Anterior cingulate cortex (tissue), 58 donors: ENCODE measurements around the gene PDAP1.
"Not testable (repeated sequence)": the region's sequence is repeated elsewhere in the genome, so short reads cannot be mapped to it uniquely, and the experiment has no call there.

Source experiments
- DNase-seq, 58 donors: peaks; one replicate each; lab custom pipeline; 2025; lab: John Stamatoyannopoulos, UW

The PDAP1 gene

DNA sequence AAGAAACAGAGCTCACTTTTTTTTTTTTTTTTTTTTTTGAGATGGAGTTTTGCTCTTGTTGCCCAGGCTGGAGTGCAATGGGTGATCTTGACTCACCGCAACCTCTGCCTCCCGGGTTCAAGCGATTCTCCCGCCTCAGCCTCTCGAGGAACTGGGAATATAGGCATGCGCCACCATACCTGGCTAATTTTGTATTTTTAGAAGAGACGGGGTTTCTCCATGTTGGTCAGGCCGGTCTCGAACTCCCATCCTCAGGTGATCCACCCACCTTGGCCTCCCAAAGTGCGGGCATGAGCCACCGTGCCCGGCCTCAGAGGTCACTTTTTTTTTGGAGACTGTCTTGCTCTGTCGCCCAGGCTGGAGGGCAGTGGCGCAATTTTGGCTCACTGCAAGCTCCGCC, 49.9 kb downstream of the PDAP1 start:
- DNase-seq: not testable (repeated sequence)

DNA sequence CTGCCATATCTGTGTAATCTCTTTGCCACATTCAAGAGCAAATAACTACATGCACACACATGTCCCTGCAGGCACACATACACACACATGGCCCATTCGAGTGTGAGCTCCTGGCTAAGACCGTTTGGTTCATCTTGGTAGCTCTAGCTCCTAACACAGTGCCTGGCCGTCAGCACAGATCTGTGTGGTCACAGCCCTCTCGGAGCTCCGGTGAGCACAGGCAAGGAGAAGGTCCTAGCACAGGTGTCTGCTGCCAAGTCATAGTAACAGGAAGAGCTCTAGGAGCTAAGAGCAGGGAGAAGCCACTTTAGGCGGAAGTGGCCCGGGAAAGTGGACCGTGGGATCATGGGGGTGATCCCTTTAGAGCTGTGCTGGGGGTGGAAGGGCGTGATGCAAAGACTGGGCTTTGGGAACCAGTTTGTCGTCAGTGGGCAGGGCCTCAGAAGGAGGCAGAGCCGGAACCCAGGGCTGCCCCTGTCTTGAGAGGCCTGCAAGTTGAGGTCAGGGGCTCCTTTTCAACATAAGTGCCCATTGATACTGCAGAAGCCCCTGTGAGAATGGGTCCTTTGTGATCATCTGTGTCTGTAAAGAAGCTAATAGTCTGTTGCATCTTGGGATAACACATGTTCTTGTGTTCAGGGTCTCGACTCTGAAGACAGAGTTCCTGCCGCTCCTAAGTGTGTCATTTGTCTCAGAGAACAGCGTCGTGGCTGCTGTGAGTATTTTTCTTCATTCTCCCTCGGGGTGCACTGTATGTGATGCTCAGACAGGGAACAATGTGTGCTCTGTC, 50.5 kb downstream of the PDAP1 start:
- DNase-seq: peak in 8 of 58 donors; percentile 5 to 51 (median 32)

DNA sequence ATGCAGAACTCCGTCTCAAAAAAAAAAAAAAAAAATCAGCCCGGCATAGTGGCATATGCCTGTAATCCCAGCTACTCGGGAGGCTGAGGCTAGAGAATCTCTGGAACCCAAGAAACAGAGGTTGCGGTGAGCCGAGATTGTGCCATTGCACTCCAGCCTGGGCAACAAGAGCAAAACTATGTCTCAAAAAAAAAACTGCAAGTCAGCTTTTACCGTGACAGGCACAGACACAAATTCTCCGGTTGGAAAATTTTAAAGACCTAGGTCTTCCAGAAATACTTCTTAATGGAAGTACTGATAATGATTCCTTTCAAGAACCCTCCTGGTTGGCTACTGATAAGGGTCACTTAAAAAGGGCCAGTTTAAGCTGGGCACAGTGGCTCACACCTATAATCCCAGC, 53.3 kb downstream of the PDAP1 start:
- DNase-seq: no peak

- DNase-seq: no peak
These were observed 56.1 kb downstream of the PDAP1 start for GRCh38 chr7:99352247-99352646.

- DNase-seq: not testable (repeated sequence)
These were observed 57.8 kb downstream of the PDAP1 start for GRCh38 chr7:99350641-99351040.
